Stimulated activated CD8-positive, alpha-beta memory T cell treated with anti-CD3 and anti-CD28 coated beads, Interleukin-15, amount 100 ng/mL, for 1 hour (primary cell): ENCODE results near the gene UBE2E1.
"Not testable (repeated sequence)": the region's sequence is repeated elsewhere in the genome, so short reads cannot be mapped to it uniquely, and the experiment has no call there.

Source experiments
- DNase-seq: peaks from one replicate; pipeline ENCODE4 v3.0.0-alpha.2; 2020; ENCODE audit warnings: low read depth

Gene UBE2E1

DNA sequence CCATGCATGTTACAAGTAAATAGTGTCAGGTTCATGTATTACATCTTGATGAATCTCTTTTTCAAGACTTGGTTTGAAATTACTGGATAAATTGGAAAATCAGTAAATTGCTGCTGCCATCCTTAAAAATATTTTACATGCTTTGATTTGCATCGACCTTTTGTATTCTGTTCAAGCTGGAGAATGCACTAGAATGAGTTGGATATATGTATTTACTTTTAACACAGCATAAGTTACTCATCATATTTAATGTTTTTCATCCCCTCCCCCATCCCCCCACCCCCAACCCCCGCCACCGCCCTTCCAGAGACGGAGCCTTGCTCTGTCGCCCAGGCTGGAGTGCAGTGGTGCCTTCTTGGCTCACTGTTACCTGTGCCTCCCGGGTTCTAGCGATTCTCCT lies 16.8 kb downstream of the UBE2E1 start:
- DNase-seq: no peak

DNA sequence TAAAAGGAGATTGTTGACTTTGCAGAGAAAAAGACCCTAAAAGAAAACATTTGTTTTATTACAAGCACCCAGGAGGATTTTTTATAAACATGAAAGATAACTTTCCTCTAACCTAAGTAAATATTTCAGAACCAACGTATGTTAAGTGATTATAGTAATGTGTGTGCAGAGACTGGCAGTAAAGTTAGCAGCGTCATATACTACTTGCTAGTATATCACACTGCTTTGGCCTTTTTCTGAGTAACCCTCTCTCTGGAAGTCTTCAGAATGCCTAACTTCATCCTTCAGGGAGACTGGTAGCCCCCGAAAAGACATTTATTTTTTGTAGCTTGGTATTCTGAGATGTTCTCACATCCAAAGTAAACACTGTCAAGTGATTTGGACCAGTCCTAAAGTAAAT lies 17.9 kb downstream of the UBE2E1 start:
- no peak for DNase-seq

- DNase-seq: no peak
These were observed 19.1 kb downstream of the UBE2E1 start for GRCh38 chr3:23824699-23825444.

DNA sequence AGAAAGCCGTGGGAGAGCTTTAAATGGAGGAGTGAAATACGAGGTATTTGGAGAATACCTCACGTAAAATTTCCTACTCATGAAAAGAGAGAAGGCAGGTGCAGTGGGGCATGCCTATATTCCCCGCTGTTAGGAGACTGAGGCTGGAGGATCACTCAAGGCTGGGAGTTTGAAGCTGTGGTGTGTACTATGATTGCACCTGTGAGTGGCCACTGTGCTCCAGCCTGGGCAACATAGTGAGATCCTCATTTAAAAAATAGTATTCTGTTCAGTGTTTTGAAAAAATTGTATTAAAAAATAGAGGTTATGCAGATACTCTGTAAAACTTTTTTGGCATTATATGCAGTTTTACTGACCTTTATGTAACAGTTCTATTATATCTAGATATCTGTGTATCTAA lies 20.0 kb downstream of the UBE2E1 start:
- no peak for DNase-seq

GRCh38 chr3:23826382-23827064 lies 20.8 kb downstream of the UBE2E1 start:
- no peak for DNase-seq

GRCh38 chr3:23829242-23829934 lies 23.6 kb downstream of the UBE2E1 start:
- no peak for DNase-seq

DNA sequence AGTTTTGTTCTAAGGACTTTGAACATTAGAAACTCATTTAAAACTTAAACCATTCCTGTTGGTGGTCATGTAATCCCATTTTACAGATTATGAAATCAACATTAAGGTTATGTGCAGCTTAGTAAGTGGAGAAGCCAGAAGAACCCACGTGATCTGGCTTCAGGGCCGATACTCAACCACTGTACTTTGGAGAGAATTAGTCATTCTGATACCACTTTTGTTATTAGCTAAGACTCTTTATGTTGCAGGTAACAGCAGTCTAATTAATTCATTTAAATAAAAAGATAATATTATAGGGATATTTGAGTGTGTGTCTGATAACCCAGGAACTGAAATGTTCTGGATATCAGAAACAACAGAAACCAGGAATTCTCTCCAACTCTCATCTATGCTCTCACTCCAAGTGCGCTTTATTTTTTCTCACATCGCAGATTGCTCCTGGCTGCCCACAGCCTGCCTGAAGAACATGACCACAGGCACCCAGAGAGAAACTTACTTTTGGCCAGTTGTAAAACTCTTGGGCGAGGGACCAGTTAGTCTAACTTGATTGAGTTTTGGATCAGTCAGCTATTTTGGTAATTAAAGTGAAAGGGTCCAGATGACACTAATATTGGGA lies 25.2 kb downstream of the UBE2E1 start:
- no peak for DNase-seq

DNA sequence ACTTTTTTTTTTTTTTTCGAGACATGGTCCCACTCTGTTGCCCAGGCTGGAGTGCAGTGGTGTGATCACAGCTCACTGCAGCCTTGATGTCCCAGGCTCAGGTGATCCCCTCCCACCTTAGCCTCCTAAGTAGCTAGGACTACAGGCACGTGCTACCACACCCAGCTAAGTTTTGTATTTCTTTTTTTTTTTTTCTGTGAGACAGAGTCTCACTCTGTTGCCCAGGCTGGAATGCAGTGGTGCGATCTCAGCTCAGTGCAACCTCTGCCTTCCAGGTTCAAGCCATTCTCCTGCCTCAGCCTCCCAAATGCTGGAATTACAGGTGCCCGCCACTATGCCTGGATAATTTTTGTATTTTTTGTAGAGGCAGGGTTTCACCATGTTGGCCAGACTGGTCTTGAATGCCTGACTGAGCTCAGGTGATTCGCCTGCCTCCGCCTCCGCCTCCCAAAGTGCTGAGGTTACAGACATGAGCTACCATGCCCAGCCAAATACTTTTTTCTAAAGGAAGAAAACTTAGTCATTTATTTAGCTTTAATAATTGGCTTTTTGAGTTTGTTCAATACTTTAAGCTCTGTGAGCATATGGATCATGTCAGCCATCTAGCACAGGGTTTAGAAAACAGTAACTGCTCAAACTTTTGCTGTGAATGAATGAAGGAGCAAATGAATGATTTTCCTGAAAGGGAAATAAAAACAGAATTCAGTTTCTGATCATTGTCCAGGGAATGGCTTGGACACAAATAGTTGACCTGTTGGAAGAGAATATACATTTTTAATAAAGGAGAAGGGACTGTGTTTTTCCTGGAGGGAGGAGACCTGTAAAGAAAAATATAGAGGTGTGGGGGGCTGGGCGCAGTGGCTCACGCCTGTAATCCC lies 26.0 kb downstream of the UBE2E1 start:
- DNase-seq: no peak

GRCh38 chr3:23832523-23832922 lies 26.8 kb downstream of the UBE2E1 start:
- DNase-seq: no peak

- no peak for DNase-seq
These were observed 28.5 kb downstream of the UBE2E1 start for GRCh38 chr3:23834082-23834870.

DNA sequence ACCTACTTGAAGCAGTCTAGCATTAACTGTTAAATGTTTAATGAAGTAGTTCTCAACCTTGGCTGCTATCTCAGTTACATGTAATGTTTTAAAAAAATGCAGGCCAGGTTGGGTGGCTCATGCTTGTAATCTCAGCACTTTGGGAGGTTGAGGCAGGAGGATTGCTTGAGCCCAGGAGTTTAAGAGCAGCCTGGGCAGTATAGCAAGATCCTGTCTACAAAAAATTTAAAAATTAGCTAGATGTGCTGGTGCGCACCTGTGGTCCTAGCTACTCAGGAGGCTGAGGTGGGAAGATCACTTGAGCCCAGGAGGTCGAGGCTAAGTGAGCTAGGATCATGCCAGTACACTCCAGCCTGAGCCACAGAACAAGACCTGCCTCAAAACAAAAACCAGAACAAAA lies 29.3 kb downstream of the UBE2E1 start:
- DNase-seq: no peak

DNA sequence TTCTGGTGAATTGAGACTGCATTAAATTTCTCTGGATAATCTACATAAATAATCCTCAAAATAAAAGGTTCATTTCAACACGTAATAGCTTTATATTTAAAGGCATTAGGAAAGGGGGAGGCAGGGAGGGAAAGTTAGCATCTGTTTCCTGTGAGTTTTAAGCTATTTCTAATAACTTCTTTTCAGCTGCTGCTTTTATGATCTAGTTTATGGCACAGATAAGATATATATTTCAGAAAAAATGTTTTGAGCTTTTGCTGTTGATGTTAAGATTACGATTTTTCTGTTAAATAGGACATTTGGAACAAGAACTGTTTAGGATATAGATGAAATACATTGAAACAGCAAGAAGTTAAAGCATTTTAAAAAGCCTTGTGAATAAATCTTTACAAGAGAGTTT lies 30.0 kb downstream of the UBE2E1 start:
- DNase-seq: no peak

GRCh38 chr3:23836536-23837230 lies 30.9 kb downstream of the UBE2E1 start:
- DNase-seq: no peak

- DNase-seq: no peak
These were observed 31.5 kb downstream of the UBE2E1 start for GRCh38 chr3:23837286-23837685.

DNA sequence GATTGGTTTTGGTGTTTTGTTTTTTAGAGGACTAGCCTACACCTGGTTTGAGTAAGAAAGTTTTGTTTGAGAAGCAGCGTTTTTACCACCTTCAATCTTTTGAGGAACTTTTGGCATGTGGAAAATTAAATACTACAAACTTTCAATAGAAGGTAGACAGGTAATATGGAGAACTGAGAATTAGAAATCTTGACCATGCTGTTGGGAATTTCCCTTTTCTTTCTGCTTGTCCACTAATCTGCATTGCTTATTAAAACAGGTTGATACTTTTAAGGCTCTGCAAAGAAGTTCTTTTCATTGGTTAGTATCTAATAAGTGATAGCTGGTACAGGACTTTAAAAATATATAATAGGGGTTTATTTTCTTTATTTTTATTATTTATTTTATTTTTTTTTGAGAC lies 31.9 kb downstream of the UBE2E1 start:
- DNase-seq: no peak

GRCh38 chr3:23840521-23840920 lies 34.8 kb downstream of the UBE2E1 start:
- no peak for DNase-seq

GRCh38 chr3:23843869-23844268 lies 38.1 kb downstream of the UBE2E1 start:
- no peak for DNase-seq

- DNase-seq: no peak
These were observed 39.8 kb downstream of the UBE2E1 start for GRCh38 chr3:23845326-23846216.

DNA sequence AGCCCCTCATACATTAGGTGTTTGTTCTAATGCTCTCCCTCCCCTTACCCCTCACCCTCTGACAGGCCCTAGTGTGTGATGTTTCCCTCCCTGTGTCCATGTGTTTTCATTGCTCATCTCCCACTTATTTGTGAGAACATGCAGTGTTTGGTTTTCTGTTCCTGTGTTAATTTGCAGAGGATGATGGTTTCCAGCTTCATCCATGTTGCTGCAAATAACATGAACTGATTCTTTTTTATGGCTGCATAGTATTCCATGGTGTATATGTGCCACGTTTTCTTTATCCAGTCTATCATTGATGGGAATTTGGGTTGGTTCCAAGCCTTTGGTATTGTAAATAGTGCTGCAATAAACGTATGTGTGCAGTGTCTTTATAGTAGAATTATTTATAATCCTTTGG lies 43.7 kb downstream of the UBE2E1 start:
- DNase-seq: not testable (repeated sequence)
